ENCODE data around the gene CAB39. TPM values are rescaled to one million over a fixed set of nuclear protein-coding genes. Genes with fewer than 3 reads are reported as not detected.
"Not testable (repeated sequence)": the region's sequence is repeated elsewhere in the genome, so short reads cannot be mapped to it uniquely, and the experiment has no call there.

CAB39 gene
- total and polyA plus RNA-seq, 8 donors, result 9.9 to 41.6 (median 21.0) TPM

GRCh38 chr2:230719340-230719739 lies 6.7 kb downstream of the CAB39 start:
- Histone ChIP-seq H3K4me1 (peaks cover 0 to 38% (median 8%) of the 10 kb centered on the region in 3 donors), H3K9me3 (no peaks in the 10 kb centered on the region), H3K27me3 (no peaks in the 10 kb centered on the region), H3K27ac (no peak overlapping the region), H3K36me3 (no peaks in the 10 kb centered on the region), H3K4me3 (no peak overlapping the region)
- FAIRE-seq (no peak), ATAC-seq (no peak), DNase-seq (no peak)
- intact Hi-C loops (cut with DNase I), result no loop called here
- no peak for TF ChIP-seq CTCF (IDR thresholded peaks at IDR 0.05)
- WGBS, 2 donors, result 92 to 95% methylated on average over 3 of the region's 3 CpGs

- no peak for ATAC-seq
- 51 to 69% methylated on average over 1 of the region's 1 CpG for WGBS, 2 donors
These were observed 9.1 kb downstream of the CAB39 start for GRCh38 chr2:230721712-230722111.

GRCh38 chr2:230722207-230722885 lies 9.7 kb downstream of the CAB39 start:
- intact Hi-C loops (cut with DNase I), result no loop called here
- no peaks in the 10 kb centered on the region for H3K36me3 ChIP-seq
- H3K27me3 ChIP-seq, result no peaks in the 10 kb centered on the region
- TF ChIP-seq CTCF (IDR thresholded peaks at IDR 0.05), result no peak
- ATAC-seq (no peak), DNase-seq (no peak), FAIRE-seq (no peak)
- no peak overlapping the region for H3K27ac ChIP-seq
- peaks cover 0 to 10% (median 0%) of the 10 kb centered on the region in 3 donors for H3K4me1 ChIP-seq
- H3K4me3 ChIP-seq, result no peak overlapping the region
- WGBS, 2 donors, result 89 to 96% methylated on average over 4 of the region's 4 CpGs
- H3K9me3 ChIP-seq, result no peaks in the 10 kb centered on the region

More at GRCh38 chr2:230721712-230722111, 9.1 kb downstream of the CAB39 start:
- Histone ChIP-seq H3K4me3 (no peak overlapping the region), H3K36me3 (no peaks in the 10 kb centered on the region), H3K27ac (no peak overlapping the region), H3K4me1 (peaks cover 0 to 16% (median 0%) of the 10 kb centered on the region in 3 donors), H3K27me3 (no peaks in the 10 kb centered on the region), H3K9me3 (no peaks in the 10 kb centered on the region)
- DNase-seq (no peak), FAIRE-seq (no peak)
- intact Hi-C loops (cut with DNase I), result no loop called here
- TF ChIP-seq CTCF (IDR thresholded peaks at IDR 0.05), result no peak

- 78 to 83% methylated on average over 2 of the region's 2 CpGs for WGBS, 2 donors
- no peak for DNase-seq
- no peak for FAIRE-seq
- H3K36me3 ChIP-seq, result no peaks in the 10 kb centered on the region
- H3K27ac ChIP-seq, result no peak overlapping the region
- H3K9me3 ChIP-seq, result no peaks in the 10 kb centered on the region
- ATAC-seq, result no peak
- H3K27me3 ChIP-seq, result no peaks in the 10 kb centered on the region
- intact Hi-C loops (cut with DNase I), result no loop called here
- no peak overlapping the region for H3K4me3 ChIP-seq
- H3K4me1 ChIP-seq, result no peaks in the 10 kb centered on the region
- TF ChIP-seq CTCF (IDR thresholded peaks at IDR 0.05), result no peak
These were observed 10.7 kb downstream of the CAB39 start for GRCh38 chr2:230723363-230723762.

- H3K27me3 ChIP-seq; H3K36me3 ChIP-seq; intact Hi-C loops (cut with DNase I); H3K9me3 ChIP-seq; ATAC-seq; H3K4me1 ChIP-seq; H3K27ac ChIP-seq; FAIRE-seq; H3K4me3 ChIP-seq; DNase-seq: not testable (repeated sequence)
- 95% methylated on average over 13 to 14 of the region's 14 CpGs for WGBS, 2 donors
These were observed 12.3 kb downstream of the CAB39 start for GRCh38 chr2:230724957-230725356.
